ENCODE results near the gene CAPS.
A peak's percentile ranks its signal among the peaks of the same experiment; 100 is the strongest.

The CAPS gene

DNA sequence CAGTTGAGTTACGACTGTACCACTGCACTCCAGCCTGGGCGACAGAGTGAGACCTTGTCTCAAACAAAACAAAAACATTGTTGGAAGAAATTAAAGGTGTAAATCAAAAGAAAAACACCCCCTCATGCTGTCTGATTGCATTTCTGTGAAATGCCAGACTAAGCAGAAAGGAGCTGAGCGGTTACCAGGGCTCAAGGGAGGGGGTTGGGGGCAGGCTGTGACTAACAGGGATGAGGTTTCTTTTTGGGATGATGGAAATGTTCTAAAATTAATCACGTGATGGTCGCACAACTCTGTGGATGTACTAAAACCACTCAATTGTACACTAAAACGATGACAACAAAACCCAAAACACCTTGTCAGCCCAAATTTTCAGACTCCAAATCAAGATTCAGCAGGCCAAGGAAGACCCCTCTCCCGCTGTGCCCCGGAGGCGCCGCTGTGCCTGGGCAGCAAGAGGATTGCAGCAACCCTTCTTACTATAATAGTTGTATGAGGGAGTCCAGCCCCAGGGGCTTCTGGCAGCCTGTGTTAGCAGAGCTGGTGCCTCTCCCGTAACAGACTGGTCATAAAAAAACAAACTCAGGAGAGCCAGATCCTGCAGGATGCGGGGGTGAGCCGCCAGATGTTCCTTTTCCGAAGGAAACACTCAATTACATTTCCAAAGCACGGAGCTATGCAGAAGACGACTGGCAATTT, 20.9 kb downstream of the CAPS start:
- DNase-seq (ENCODE audit: low spot score) = no peak

DNA sequence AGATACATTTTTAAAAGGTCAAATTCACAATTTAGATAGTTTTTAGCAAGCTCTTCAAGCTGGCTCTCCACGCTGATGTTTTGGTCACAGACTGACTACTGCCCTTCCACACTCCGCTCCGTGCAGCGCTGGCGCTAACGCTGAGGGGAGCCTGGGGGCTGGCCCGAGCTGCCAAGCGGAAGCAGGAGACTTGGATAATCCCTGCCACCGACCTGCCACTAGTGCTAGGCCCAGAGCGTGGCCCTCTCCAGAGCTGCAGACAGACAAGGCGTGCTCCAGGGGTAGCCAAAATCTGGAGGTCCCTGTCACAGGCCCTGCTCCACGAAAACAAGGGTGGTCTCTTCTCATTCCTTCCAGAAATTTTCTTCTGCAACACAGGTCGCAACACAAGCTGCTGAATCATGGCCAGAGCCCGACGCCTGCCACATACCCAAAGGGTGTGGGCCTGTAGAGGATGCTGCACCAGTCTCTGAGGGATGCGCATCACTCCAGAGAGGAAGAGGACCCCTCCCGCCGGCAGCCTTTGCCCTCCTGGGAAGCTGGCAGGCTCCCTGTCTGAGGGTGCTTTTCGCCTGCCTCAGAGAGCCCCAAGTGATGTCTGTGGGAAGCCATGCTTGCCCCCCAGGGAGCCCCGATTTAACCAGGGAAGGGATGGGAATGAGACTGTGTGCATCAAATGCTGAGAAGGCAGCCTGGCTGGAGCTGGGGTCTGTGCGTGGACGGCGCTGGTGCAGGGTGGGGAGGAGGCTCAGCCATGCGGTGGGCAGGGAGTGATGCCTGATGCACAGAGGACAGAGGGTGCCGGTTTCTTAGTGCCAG, 21.6 kb downstream of the CAPS start:
- no peak for DNase-seq (ENCODE audit: low spot score)

DNA sequence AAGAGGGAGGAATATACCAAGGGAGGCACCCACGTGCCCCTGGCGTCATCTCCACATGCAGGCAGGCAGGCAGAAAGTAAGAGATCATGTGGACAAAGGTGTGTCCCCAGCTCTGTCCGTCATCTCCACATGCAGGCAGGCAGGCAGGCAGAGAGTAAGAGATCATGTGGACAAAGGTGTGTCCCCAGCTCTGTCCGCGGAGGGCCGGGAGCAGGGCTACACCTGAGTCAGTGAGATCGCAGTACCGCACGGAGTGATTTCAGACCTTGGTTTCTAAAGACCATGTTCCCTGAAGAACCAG, 22.2 kb downstream of the CAPS start:
- no peak for DNase-seq (ENCODE audit: low spot score)

DNA sequence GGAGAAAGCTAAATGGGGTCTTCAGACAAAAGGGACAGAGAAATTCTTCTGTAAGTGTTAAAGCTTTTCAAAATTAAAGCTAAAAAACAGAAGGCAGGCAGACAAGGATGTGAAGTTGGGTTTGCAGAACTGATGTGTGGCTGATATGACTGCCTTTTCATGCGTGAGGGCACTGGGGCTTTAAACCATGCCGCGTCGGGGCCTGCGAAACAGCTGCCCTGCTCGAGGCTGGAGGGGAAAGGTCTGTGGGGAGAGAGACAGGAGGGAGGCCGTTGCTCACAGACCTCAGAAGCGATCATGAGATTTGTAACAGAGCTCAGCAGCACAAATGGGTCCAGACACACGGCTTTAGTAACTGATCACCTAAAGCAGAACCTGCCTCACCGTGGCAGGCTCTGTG, 23.5 kb downstream of the CAPS start:
- DNase-seq (ENCODE audit: low spot score) = no peak

DNA sequence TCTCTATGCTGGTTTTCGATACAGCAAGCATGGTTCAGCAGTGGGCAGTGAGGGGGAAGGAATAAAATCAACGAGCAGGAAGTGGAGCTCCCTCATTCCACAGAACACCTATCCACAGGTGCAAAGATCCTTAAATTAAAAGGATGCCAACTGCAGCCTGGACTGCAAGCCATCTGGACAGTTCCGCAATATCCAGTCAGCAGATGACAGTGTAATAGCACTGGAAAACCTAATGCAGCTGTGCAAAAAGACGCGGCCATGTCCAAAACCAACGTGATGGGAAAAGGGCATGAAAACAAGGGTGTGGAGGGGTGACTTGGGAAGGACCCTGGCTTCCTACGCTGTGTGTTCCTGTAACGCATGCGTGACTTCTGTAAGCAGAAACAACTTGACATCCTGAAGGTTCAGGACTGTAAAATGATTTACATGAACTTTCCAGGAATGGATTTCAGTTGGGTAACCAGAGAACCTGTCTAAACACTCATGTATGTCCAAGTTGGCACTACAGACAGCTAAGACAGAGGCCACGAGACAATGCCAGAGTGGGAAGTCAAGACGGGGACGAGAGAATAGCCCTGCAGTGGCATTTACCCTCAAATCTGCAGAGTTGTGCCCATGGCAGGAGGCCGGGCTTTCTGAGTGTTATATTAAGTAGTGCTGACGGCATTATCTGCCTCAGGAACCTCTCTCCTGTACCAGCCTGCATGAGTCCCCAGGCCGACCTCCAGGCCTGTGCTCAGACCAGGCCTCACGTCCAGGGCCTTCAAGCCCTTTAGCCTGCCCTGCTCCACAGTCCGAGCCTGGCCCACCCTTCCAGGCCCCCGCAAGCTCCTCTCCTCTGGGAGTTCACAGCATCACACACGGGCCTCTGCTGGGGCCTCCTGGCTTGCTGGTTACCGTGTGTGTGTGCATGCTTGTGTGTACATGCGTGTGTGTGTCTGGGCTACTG, 26.5 kb downstream of the CAPS start:
- no peak for DNase-seq (ENCODE audit: low spot score)

DNA sequence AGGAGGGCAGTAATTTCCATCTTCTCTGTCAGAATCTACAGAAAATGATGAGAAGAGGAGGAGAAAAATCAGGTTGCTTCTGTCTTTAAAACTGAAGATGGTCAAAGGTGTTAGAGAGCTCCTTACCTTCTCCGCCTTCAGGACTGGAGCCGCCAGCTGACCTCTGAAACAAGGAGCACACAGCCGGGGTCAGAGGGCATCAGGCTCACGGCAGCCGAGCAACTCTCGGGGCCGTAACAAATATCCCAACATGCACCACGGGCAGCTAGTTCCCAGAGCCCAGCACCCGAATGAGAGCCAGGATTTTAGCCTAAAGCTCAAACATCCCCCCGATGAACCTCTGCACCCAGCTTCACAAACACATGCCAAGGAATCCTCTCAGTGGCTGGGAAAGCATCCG, 27.6 kb downstream of the CAPS start:
- no peak for DNase-seq (ENCODE audit: low spot score)

DNA sequence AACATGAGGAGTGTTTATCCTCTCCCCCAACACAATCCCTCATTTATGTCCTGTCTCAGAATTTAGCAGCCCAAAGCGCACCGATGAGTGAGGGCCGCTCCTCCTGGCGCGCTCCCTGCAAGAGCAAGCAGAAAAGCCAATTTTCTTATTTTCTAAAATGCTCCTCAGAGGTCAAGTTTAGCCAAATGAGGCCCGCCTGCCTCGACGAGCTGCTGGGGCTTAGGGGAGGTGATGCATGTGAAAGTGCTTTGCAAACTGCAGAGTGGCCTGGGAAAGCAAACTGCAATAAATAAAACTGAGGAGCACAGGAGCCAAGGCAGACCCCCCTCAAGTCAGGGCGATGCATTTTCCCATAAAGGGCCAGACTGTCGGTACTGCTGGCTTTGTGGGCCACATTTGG, 29.0 kb downstream of the CAPS start:
- DNase-seq (ENCODE audit: low spot score) = no peak

DNA sequence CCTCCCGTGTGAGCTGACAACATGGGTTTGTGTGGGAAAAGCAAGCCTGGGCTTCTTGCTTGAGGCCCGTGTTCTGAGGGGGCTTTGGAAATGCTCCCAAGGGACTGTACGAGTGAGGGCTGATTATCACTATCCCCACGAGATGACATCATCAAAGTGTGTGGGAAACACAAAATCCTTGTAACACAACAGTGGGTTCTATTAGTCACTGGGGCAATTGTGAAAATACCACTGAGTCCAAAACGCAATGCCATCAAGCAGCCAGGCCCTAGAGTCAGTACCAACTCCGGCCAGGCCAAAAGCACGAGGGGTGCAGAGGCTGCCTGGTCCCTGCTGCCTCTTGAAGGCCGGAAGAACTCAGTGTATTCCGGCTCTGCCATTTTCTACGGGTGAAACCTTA, 29.6 kb downstream of the CAPS start:
- DNase-seq (ENCODE audit: low spot score) = no peak

DNA sequence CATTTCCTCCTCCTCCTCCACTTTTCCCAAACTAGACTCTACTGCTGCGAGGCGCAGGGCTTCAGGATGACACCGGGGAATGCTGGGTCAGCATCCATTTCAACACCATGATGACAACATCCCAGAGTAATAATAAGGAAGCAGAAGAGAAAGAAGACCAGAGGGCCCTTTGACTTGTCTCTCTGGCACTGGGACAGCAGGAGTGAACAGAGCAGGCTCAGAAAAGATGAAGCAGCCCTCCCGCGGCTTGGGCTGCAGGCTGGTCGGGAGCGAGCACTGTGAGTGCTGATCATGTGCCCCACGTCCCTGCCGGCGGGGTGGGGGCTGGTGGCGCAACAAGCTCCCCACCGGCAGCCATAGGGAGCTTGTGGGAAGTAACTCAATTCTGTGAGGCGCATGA, 33.4 kb downstream of the CAPS start:
- DNase-seq (ENCODE audit: low spot score) = no peak

DNA sequence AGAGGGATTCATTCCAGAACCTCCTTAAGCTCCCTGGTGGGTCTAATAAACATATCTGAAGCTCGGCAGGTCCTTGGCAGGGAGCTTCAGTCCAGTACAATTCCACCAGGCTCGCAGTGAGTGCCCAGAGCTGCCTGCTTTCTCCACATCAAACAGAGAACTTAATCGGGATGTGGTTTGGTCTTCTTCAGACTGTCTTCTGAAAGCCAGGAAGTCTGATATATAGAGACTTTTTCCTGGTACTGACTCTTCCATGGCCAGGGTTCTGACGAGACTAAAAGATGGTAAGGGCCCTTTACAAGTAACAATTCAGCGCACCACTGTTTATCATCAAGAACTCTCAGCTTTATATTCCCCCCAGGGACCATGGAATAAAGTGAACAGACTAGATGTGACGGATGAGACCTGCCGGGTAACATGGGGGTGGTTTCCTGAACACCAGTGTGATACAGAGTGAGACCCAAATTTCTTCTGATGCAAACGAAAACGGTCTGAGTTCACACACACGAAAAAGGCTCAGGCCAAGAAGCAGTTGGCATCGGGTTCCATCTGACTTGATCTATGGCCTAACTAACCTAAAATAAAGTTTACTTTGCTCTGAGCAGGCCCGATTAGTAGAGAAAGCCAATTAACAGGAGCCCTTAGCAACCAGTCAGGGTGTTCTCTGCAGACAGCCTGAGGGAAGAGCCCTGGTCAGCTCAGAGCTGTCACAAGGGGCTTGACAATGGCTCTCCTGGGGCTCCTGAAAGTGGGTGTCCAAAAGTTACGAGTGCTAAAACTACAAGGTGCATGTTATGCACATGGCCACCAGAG, 34.9 kb downstream of the CAPS start:
- peak; percentile 32 for DNase-seq (ENCODE audit: low spot score)

DNA sequence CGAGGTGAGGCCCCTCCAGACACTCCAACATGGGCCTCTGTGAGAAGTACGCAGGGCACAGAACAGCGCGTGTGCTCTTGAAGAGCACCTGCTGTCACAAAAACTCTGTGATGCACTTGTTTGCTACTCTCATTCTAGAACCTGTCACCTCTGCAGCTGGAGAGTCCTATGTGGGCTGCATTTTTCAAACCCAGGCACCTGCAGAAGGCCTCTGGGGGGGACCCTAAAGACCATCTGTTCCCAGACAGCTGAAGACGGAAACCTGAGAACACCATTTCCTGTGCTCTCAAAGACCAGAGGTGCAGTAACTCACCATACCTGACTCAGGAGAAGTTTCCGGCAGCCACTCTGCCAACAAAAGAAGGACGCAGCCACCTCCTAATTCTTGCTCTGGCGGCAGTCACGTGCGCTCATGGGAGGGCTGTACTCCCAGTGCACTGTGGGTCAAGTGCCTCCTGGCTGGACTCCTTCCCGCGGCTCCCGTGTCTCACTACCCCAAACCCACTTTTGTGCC, 35.8 kb downstream of the CAPS start:
- DNase-seq (ENCODE audit: low spot score) = peak; percentile 56

DNA sequence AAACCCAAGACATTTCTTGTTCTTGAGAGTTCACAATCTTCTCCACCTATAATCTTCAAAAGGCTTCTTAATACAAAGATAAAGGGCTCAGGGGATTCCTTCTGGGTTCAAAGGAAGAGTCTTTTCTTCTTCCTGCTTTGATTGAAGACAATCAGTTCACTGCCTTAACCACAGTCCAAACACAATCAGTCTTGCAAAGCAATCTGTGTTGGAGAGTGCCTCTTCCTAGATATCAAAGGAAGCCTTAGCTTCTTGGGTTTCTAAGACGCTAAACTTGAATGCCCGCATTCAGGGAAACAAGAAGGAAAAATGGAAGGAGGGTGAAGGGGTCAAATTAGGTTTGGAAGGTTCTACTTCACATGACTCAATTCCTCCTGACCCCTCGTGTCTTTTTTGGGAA, 36.7 kb downstream of the CAPS start:
- no peak for DNase-seq (ENCODE audit: low spot score)

DNA sequence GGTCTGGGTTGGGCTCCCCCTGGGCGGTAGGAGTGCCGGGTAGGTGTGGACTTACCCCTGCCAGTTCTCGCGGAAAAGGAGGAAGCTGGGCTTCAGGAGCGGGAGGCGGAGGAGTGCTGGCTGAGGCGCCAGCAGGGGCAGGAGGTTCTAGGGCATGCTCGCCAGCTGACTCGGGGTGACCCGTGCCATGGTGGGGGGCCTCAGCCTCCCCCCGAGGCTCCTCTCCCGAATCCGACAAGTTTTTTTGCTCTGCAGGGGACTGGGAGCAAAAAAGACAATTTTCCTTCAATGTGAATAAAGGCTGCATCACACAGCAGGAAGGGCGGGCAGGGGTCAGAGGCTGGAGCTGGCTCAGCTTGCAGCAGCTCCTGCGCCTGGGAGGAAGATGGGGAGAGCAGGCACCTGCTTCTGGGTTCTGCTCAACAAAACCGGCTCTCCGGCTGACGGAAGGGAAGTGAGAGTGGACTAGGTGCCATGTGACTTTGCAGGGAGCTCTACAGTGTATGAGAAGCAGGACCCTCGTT, 37.3 kb downstream of the CAPS start:
- DNase-seq (ENCODE audit: low spot score) = no peak

DNA sequence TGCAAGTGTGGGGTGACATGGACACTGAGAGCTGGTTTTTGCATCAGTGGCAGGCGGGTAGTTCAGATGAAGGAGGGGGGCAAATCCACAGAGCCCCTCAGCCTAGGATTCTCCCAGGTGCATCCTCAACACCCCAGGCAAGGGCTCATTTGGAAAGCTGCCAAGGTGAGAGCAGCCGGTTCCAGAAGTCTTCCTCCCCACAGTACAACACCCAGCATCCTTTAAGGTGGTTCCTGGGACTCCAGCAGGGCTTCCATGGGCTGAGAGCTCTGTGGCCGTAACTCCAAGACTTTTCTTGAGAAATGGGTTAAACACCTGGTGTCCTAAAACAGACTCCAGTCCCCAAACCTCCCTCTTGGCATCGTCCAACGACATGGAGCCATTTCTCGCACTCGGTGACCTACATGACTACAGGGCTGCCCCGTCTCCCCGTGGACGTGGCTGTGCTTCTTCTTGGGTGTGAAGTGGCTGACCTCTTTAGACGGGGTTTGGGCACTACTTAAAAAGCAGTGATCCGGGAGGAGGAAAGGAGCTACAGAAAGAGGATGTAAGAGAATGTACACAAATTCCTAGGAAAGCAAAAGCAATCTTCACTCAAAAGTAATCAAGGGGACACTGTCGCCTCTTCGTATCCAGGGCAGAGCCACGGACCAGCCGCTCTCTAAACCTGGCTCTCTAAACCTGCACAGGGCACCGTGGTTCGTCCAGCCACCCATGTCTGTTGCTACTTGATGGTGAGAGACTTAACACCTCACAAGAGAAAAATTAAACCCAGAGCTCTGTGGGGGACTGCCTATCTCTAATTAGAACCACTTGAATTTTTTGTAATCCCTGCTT, 38.4 kb downstream of the CAPS start:
- DNase-seq (ENCODE audit: low spot score) = no peak

DNA sequence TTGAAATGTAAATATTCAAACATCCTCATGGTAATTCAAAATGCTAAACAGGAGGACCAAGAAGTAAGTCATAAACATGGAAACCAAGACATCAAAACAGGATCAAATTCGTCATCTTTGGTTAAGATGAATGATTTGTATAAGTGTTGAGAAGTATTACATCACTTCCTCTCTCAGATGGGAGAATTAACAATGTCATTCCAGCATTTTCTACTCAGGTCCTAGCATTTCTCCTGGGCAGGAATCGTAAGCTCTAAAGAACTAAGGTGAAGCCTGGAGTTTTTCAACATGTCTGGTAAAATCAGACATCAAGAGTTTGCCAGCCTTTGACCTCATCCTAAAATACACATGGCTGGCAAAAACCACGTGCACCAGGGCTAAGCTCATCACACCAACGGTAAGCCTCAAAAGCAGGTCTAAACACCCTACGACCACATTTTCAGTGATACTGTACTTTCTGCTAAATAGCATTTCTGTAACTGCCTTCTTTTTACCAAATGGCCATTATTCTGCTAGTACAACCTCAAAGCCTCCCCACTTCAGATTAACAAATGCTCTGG, 39.1 kb downstream of the CAPS start:
- DNase-seq (ENCODE audit: low spot score) = peak; percentile 12

DNA sequence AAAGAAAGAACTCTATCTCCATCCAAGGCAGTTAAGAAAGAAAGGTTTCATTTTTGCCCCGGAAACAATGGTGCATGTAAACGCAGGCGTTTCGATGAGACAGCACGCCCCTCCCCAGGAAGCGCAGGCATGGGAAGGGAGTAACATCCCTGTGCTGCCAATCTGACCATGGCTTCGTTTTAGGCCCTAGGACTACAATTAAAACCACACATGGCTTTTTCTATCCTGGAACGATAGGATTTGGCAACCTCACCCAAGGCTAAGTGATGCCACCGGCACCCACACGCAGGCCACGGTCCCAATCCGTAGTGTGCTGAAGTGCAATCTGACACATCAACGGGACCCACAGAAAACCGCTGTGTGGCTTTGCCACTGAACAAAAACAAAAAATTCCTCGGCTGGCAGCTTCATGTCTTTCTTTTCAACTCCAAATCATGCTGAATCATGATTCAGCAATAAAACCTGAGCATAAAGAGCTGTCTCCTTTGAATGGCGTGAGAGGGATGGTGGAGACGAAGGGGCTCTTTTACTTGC, 39.7 kb downstream of the CAPS start:
- peak; percentile 42 for DNase-seq (ENCODE audit: low spot score)

DNA sequence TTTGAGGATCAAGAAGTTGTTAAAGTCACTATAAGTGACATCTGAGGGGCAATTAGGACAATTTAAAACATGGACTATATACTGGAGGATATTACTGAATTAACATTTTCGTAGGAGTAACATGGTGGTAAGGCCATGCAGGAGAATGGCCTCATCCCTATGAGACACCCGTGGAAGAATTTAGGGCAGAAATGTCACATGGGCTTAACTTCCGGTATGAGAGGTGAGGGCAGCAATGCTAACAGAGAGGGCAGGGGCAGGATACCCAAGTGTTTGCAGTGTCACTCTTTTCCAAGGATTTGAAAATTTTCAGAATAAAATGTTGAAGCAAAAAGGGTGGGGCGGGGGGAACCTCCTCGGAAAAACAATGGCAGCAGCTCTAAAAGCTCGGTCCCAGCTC, 40.2 kb downstream of the CAPS start:
- DNase-seq (ENCODE audit: low spot score) = no peak

DNA sequence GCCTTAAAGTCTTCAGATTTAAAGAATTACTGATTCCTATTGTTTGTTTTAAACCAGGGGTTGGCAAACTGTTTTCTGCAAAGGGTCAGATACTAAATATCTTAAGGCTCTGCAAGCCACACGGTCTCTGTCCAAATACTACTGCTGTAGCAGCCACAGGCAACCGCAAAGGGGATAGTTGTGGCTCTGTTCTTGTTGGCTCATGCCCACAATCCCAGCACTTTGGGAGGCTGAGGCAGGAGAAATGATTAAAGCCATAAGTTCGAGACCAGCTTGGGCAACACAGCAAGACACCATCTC, 41.5 kb downstream of the CAPS start:
- no peak for DNase-seq (ENCODE audit: low spot score)

DNA sequence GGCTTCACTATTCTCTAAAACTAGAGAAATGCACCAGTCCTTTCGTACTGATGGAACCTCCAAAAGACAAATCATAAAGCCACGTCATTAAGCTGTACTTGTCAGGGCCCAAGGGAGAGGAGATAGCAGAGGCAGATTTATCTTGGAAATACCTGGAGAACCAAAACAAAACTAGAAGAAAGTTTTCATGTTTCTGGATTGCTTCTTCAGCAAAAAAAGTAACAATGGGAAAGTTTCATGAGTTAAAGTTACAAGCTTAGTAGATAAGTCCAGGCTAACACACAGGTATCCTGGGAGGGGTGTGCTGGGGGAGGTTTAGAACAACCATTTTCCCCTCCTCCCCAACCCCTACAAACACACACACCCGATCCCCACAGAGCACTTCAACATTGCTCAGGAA, 42.3 kb downstream of the CAPS start:
- DNase-seq (ENCODE audit: low spot score) = no peak

DNA sequence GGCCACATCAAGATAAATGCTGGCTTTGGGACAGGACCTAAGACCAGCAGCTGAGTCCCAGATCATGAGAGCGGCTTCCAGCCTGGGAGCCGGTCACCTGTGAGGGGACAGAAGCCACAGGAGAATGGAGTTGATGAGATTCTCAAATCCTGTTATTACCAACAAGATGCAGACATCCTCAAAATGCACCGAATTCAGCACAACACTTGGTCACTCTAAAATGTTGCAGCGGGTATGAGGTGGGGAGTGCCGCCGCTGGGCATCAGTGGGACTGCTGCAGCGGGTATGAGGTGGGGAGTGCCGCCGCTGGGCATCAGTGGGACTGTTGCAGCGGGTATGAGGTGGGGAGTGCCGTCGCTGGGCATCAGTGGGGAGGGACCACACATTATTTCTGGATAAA, 42.7 kb downstream of the CAPS start:
- no peak for DNase-seq (ENCODE audit: low spot score)

All from CD4-positive, alpha-beta T cell treated with Interleukin-2 at 100 ng/mL for 4 hours (primary cell).